HepG2 (cell line): ENCODE data around the gene SLC35D2. TPM values are rescaled to one million over a fixed set of nuclear protein-coding genes. Genes with fewer than 3 reads are reported as not detected.

Source experiments
- ATAC-seq: fragments of 200-7000 bp; cut with Tn5 transposase; 3 replicates; pipeline ENCODE4 v1.9.1; 2020; ENCODE audit warnings: mild to moderate bottlenecking, moderate library complexity
- BruUV-seq: library from RNA; stranded (reverse); fragments of 400-500 nt; replicated peaks from 2 replicates; lab custom pipeline; 2021; lab: Mats Ljungman, UMichigan
- CTCF ChIA-PET: fragments of 300-600 bp; formaldehyde crosslinking; extraction: SDS; loops from one replicate; lab custom pipeline; 2021; ENCODE audit warnings: low total read pairs, inconsistent platforms, low intra/inter-chr PET ratio; lab: Yijun Ruan, JAX
- POLR2A ChIA-PET: fragments of 350-600 bp; sonication (Branson Sonifier 250); formaldehyde crosslinking; loops from one replicate; lab custom pipeline; 2020; ENCODE audit warnings: antibody characterized with exemption, inconsistent platforms; lab: Yijun Ruan, JAX
- DNase-seq: peaks from one replicate; pipeline ENCODE4 v3.0.0-alpha.2; 2015; ENCODE audit warnings: low spot score
- FAIRE-seq: peaks from 3 replicates; lab custom pipeline; 2011; peaks lifted over from hg19 to GRCh38; lab: Jason Lieb, UNC
- H2AFZ ChIP-seq: one replicate; pipeline ENCODE4 v1.6.1; 2011; ENCODE audit warnings: low read length, inconsistent platforms
- H3K27ac ChIP-seq: fragments of 300-600 bp; 3 replicates; pipeline ENCODE4 v1.8.0; 2011; ENCODE audit warnings: mixed run types, mild to moderate bottlenecking, mixed read lengths, low read length, inconsistent platforms; ENCODE audit not compliant: insufficient read depth; ENCODE audit errors: extremely low read length
- H3K27me3 ChIP-seq, 2 experiments: fragments of 200-600 bp in 1 of 2; 2 replicates in 1 of 2; 3 replicates in 1 of 2; pipeline versions ENCODE4 v1.6.0 to v1.8.0; 2011; ENCODE audit warnings: low read length in 2 of 2, mild to moderate bottlenecking in 2 of 2, moderate library complexity in 2 of 2, inconsistent platforms in 1 of 2; ENCODE audit not compliant: insufficient read depth in 2 of 2, control insufficient read depth in 1 of 2
- H3K36me3 ChIP-seq, 2 experiments: fragments of 200-600 bp in 1 of 2; replicated peaks in 1 of 2; 2 replicates in 1 of 2; 3 replicates in 1 of 2; pipeline versions ENCODE4 v1.5.1 to v1.8.0; 2011; ENCODE audit warnings: low read length in 2 of 2, inconsistent platforms in 1 of 2; ENCODE audit not compliant: insufficient read depth in 2 of 2, control insufficient read depth in 1 of 2
- H3K4me1 ChIP-seq: 2 replicates; pipeline ENCODE4 v1.5.1; 2012; ENCODE audit warnings: low read length, inconsistent platforms; ENCODE audit not compliant: insufficient read depth
- H3K4me2 ChIP-seq: 2 replicates; pipeline ENCODE4 v1.6.0; 2011; ENCODE audit warnings: low read depth, low read length, inconsistent platforms
- H3K4me3 ChIP-seq, 3 experiments: fragments of 200-600 bp in 1 of 3; sonication (generic), shearing (Covaris generic) in 1 of 3; replicated peaks in 1 of 3; 2 replicates each; pipeline ENCODE4 v1.5.1; 2011 to 2016; ENCODE audit warnings: low read length in 3 of 3, inconsistent platforms in 2 of 3, low read depth in 2 of 3, mild to moderate bottlenecking in 2 of 3, control low read depth in 1 of 3, mixed read lengths in 1 of 3; ENCODE audit not compliant: insufficient read depth in 1 of 3
- H3K79me2 ChIP-seq: one replicate; pipeline ENCODE4 v1.6.1; 2011; ENCODE audit warnings: low read length, inconsistent platforms; ENCODE audit not compliant: insufficient read depth
- H3K9ac ChIP-seq: 2 replicates; pipeline ENCODE4 v1.6.0; 2011; ENCODE audit warnings: mild to moderate bottlenecking, low read depth, low read length, inconsistent platforms; ENCODE audit not compliant: insufficient read depth
- H3K9me3 ChIP-seq: 2 replicates; pipeline ENCODE4 v1.5.1; 2012; ENCODE audit warnings: mild to moderate bottlenecking, low read length
- H4K20me1 ChIP-seq: 2 replicates; pipeline ENCODE4 v1.6.0; 2011; ENCODE audit warnings: inconsistent platforms, mild to moderate bottlenecking, low read length, moderate library complexity; ENCODE audit not compliant: insufficient read depth
- CBX5 ChIP-seq: sonication (generic); formaldehyde crosslinking; IDR thresholded peaks from 2 replicates; pipeline ENCODE4 v1.4.0; 2020; ENCODE audit warnings: missing genetic modification reagents, borderline replicate concordance
- GABPA ChIP-seq, 2 experiments: IDR thresholded peaks; 2 replicates each; pipeline ENCODE4 v1.6.1; 2011 to 2016; ENCODE audit warnings: low read depth in 2 of 2, low read length in 1 of 2, missing biosample characterization in 1 of 2, missing genetic modification characterization in 1 of 2
- HMGA1 ChIP-seq: sonication (generic); formaldehyde crosslinking; conservative IDR thresholded peaks from 2 replicates; pipeline ENCODE4 v1.4.0; 2020; ENCODE audit warnings: missing genetic modification reagents
- MAFG ChIP-seq: sonication (generic); formaldehyde crosslinking; IDR thresholded peaks from 2 replicates; pipeline ENCODE4 v1.5.1; 2020; ENCODE audit warnings: mild to moderate bottlenecking, missing genetic modification reagents
- MIXL1 ChIP-seq: IDR thresholded peaks from 2 replicates; pipeline ENCODE4 v1.6.1; 2016
- MXI1 ChIP-seq: IDR thresholded peaks from 3 replicates; pipeline ENCODE4 v1.6.1; 2012; ENCODE audit warnings: low read depth, low read length, inconsistent platforms, borderline replicate concordance
- ONECUT2 ChIP-seq: sonication (generic); formaldehyde crosslinking; IDR thresholded peaks from 2 replicates; pipeline ENCODE4 v1.4.0; 2020; ENCODE audit warnings: missing genetic modification reagents
- POLR2G ChIP-seq: fragments of 200-400 bp; formaldehyde crosslinking; IDR thresholded peaks from 2 replicates; pipeline ENCODE4 v1.6.1; 2018; ENCODE audit warnings: mild to moderate bottlenecking, low read depth, low read length, moderate library complexity
- ZFX ChIP-seq: sonication (generic); formaldehyde crosslinking; IDR thresholded peaks from 2 replicates; pipeline ENCODE4 v1.4.0; 2020; ENCODE audit warnings: mild to moderate bottlenecking, low read depth, missing genetic modification reagents, moderate library complexity
- ZKSCAN1 ChIP-seq: fragments of 150-350 bp; IDR thresholded peaks from 2 replicates; pipeline ENCODE4 v1.6.1; 2014; ENCODE audit warnings: low read length
- ZKSCAN8 ChIP-seq: IDR thresholded peaks from 2 replicates; pipeline ENCODE4 v1.6.1; 2016; ENCODE audit warnings: borderline replicate concordance, missing genetic modification reagents, missing compliant biosample characterization
- ZNF451 ChIP-seq: sonication (generic); formaldehyde crosslinking; IDR thresholded peaks from 2 replicates; pipeline ENCODE4 v1.5.0; 2020; ENCODE audit warnings: mild to moderate bottlenecking, missing genetic modification reagents
- WGBS: methylation state at CpG from one replicate; pipeline ENCODE4 v1.1.6; 2017; ENCODE audit warnings: low lambda C conversion rate; 5-methylcytosine and 5-hydroxymethylcytosine counted together
- in situ Hi-C: cut with HindIII; loops from 2 replicates; pipeline ENCODE4 v1.10.0; 2017; ENCODE audit warnings: low pct_unique_long_range_greater_than_20kb; ENCODE audit not compliant: extremely low pct_ligation_motif_present
- intact Hi-C: fragments of 100-400 bp; cut with micrococcal nuclease; formaldehyde crosslinking; loops from one replicate; pipeline ENCODE4 v1.10.0; 2022; ENCODE audit not compliant: unreplicated experiment
- polyA plus RNA-seq, 8 experiments: library from polyadenylated mRNA; depleted of rRNA in 3 of 8; stranded (reverse) in 7 of 8; unstranded in 1 of 8; fragments of >200 nt; fragmentation: Illumina TruSeq in 4 of 8; extraction: Trizol in 4 of 8; gene quantifications; 2 replicates each; pipeline versions ENCODE4 v1.2.1 to v1.2.3, GENCODE V29; 2011 to 2016; ENCODE audit warnings: low read depth in 4 of 8, missing spikeins in 1 of 8, mixed read lengths in 1 of 8; ENCODE audit not compliant: insufficient read depth in 1 of 8
- total RNA-seq, 5 experiments: library from RNA; depleted of rRNA; stranded (reverse); fragments of >200 nt; fragmentation: Illumina TruSeq; extraction: Trizol; gene quantifications; 2 replicates each; pipeline ENCODE4 v1.2.3, GENCODE V29; 2016; ENCODE audit warnings: low read depth in 1 of 5
- TF ChIP-seq, protein P1 (sequence below): sonication (generic); formaldehyde crosslinking; IDR thresholded peaks from 2 replicates; pipeline ENCODE4 v1.4.0; 2020; ENCODE audit warnings: mild to moderate bottlenecking, missing genetic modification reagents
- TF ChIP-seq, protein P2 (sequence below): sonication (generic); formaldehyde crosslinking; IDR thresholded peaks from 2 replicates; pipeline ENCODE4 v1.4.0; 2020; ENCODE audit warnings: missing genetic modification reagents, borderline replicate concordance
- TF ChIP-seq, protein P3 (sequence below): sonication (generic); formaldehyde crosslinking; IDR thresholded peaks from 2 replicates; pipeline ENCODE4 v1.4.0; 2020; ENCODE audit warnings: mild to moderate bottlenecking, missing genetic modification reagents

The SLC35D2 gene
- total and polyA plus RNA-seq, 2 of the 13 experiments (the other 11 are each of a cell fraction or from before 2014, with no cell fraction given) = 96.2 to 103 TPM

DNA sequence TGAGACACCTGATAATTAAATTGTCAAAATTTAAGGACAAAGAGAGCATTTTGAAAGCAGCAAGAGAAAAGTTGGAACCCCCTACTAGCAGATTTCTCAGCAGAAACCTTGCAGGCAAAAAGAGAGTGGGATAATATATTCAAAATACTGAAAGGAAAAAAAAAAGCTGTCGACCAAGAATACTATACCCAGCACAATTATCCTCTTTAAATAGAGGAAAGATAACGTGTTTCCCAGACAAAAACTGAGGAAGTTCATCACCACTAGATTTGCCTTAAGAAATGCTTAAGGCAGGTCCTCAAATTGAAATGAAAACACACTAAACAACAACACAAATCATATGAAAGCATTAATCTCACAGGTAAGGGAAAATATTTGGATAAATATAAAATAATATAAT, 108.6 kb downstream of the SLC35D2 start:
- Histone ChIP-seq H3K27ac (no peak overlapping the region), H3K4me1 (no peaks in the 10 kb centered on the region), H3K9me3 (peaks cover 20% of the 10 kb centered on the region), H3K4me3 (no peak overlapping the region), H3K79me2 (no peaks in the 10 kb centered on the region), H2AFZ (no peak overlapping the region), H3K27me3 (no peaks in the 10 kb centered on the region), H3K9ac (no peak overlapping the region), H3K4me2 (no peak overlapping the region), H3K36me3 (no peaks in the 10 kb centered on the region), H4K20me1 (no peaks in the 10 kb centered on the region)
- ATAC-seq (no peak), DNase-seq (no peak), FAIRE-seq (no peak)
- no TSS peak for BruUV-seq
- 17% methylated on average over 2 of the region's 2 CpGs for WGBS
- in situ Hi-C loops = no loop called here
- ChIA-PET POLR2A (no interaction called here), CTCF (no interaction called here)
- intact Hi-C loops = no loop called here
- TF ChIP-seq POLR2G (no peak), ZKSCAN8 (CRISPR knock-in tag) (no peak), ONECUT2 (CRISPR knock-in tag) (no peak), ZKSCAN1 (no peak), ZNF451 (no peak), MIXL1 (CRISPR knock-in tag) (no peak), MAFG (no peak), GABPA (IDR thresholded peaks at IDR 0.05; ENCODE audit: low read depth, low read length) (no peak), GABPA (CRISPR knock-in tag; IDR thresholded peaks at IDR 0.05; ENCODE audit: low read depth) (no peak), ZFX (CRISPR knock-in tag) (no peak), CBX5 (no peak), MXI1 (no peak), HMGA1 (no peak)
- TF ChIP-seq, protein P1, sequence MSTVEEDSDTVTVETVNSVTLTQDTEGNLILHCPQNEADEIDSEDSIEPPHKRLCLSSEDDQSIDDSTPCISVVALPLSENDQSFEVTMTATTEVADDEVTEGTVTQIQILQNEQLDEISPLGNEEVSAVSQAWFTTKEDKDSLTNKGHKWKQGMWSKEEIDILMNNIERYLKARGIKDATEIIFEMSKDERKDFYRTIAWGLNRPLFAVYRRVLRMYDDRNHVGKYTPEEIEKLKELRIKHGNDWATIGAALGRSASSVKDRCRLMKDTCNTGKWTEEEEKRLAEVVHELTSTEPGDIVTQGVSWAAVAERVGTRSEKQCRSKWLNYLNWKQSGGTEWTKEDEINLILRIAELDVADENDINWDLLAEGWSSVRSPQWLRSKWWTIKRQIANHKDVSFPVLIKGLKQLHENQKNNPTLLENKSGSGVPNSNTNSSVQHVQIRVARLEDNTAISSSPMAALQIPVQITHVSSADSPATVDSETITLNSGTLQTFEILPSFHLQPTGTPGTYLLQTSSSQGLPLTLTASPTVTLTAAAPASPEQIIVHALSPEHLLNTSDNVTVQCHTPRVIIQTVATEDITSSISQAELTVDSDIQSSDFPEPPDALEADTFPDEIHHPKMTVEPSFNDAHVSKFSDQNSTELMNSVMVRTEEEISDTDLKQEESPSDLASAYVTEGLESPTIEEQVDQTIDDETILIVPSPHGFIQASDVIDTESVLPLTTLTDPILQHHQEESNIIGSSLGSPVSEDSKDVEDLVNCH (CRISPR knock-in tag) = no peak
- TF ChIP-seq, protein P2, sequence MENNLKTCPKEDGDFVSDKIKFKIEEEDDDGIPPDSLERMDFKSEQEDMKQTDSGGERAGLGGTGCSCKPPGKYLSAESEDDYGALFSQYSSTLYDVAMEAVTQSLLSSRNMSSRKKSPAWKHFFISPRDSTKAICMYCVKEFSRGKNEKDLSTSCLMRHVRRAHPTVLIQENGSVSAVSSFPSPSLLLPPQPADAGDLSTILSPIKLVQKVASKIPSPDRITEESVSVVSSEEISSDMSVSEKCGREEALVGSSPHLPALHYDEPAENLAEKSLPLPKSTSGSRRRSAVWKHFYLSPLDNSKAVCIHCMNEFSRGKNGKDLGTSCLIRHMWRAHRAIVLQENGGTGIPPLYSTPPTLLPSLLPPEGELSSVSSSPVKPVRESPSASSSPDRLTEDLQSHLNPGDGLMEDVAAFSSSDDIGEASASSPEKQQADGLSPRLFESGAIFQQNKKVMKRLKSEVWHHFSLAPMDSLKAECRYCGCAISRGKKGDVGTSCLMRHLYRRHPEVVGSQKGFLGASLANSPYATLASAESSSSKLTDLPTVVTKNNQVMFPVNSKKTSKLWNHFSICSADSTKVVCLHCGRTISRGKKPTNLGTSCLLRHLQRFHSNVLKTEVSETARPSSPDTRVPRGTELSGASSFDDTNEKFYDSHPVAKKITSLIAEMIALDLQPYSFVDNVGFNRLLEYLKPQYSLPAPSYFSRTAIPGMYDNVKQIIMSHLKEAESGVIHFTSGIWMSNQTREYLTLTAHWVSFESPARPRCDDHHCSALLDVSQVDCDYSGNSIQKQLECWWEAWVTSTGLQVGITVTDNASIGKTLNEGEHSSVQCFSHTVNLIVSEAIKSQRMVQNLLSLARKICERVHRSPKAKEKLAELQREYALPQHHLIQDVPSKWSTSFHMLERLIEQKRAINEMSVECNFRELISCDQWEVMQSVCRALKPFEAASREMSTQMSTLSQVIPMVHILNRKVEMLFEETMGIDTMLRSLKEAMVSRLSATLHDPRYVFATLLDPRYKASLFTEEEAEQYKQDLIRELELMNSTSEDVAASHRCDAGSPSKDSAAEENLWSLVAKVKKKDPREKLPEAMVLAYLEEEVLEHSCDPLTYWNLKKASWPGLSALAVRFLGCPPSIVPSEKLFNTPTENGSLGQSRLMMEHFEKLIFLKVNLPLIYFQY = no peak
- TF ChIP-seq, protein P3, sequence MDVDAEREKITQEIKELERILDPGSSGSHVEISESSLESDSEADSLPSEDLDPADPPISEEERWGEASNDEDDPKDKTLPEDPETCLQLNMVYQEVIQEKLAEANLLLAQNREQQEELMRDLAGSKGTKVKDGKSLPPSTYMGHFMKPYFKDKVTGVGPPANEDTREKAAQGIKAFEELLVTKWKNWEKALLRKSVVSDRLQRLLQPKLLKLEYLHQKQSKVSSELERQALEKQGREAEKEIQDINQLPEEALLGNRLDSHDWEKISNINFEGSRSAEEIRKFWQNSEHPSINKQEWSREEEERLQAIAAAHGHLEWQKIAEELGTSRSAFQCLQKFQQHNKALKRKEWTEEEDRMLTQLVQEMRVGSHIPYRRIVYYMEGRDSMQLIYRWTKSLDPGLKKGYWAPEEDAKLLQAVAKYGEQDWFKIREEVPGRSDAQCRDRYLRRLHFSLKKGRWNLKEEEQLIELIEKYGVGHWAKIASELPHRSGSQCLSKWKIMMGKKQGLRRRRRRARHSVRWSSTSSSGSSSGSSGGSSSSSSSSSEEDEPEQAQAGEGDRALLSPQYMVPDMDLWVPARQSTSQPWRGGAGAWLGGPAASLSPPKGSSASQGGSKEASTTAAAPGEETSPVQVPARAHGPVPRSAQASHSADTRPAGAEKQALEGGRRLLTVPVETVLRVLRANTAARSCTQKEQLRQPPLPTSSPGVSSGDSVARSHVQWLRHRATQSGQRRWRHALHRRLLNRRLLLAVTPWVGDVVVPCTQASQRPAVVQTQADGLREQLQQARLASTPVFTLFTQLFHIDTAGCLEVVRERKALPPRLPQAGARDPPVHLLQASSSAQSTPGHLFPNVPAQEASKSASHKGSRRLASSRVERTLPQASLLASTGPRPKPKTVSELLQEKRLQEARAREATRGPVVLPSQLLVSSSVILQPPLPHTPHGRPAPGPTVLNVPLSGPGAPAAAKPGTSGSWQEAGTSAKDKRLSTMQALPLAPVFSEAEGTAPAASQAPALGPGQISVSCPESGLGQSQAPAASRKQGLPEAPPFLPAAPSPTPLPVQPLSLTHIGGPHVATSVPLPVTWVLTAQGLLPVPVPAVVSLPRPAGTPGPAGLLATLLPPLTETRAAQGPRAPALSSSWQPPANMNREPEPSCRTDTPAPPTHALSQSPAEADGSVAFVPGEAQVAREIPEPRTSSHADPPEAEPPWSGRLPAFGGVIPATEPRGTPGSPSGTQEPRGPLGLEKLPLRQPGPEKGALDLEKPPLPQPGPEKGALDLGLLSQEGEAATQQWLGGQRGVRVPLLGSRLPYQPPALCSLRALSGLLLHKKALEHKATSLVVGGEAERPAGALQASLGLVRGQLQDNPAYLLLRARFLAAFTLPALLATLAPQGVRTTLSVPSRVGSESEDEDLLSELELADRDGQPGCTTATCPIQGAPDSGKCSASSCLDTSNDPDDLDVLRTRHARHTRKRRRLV (CRISPR knock-in tag) = no peak
